SK-N-MC (cell line): ENCODE data around the gene MXRA7.

ENCODE experiments used
- EZH2 ChIP-seq: fragments of 200-600 bp; sonication (generic); IDR thresholded peaks from one replicate; pipeline ENCODE4 v1.6.1; 2017; ENCODE audit warnings: antibody characterized with exemption
- FOXP2 ChIP-seq: optimal IDR thresholded peaks from 2 replicates; pipeline ENCODE3; 2011; ENCODE audit warnings: mild to moderate bottlenecking, moderate library complexity; ENCODE audit not compliant: insufficient read depth; ENCODE audit errors: extremely low read length, control extremely low read depth
- POLR2AphosphoS5 ChIP-seq: IDR thresholded peaks from 2 replicates; pipeline ENCODE4 v1.6.1; 2012; ENCODE audit warnings: mild to moderate bottlenecking, low read depth, low read length, borderline replicate concordance

DNA sequence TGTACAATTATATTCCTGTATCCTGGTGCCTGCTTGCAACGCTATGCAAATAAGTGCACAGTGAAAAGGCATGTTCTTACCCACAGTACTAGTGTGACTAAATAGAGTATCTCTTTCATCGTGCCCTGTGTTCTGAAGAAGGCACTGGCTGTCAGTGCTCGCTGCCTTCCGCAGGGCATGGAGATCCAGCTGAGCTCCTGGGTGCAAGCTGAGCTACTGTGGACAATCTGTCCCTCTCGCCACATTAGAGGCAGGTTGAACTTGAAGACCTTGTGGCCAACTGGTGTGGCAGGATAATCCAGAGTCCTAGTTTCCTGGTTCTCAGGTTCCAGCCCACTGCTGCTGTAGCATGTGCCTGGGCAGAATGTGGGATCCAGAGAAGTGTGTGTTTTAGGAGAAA is 65.3 kb downstream of the MXRA7 start:
- TF ChIP-seq POLR2AphosphoS5 (no peak), EZH2 (no peak), FOXP2 (no peak)
